Kidney epithelial cell (primary cell): Measurements from ENCODE around the gene DTWD2. TPM values are rescaled to one million over a fixed set of nuclear protein-coding genes. Genes with fewer than 3 reads are reported as not detected.

Experiments used
- DNase-seq: peaks from one replicate; pipeline ENCODE4 v3.0.0-alpha.2; 2010; ENCODE audit warnings: low read depth
- H3K27me3 ChIP-seq: 2 replicates; pipeline ENCODE4 v1.6.0; 2011; ENCODE audit warnings: low read length; ENCODE audit not compliant: control insufficient read depth, insufficient read depth
- H3K36me3 ChIP-seq: 2 replicates; pipeline ENCODE4 v1.5.1; 2011; ENCODE audit warnings: low read length; ENCODE audit not compliant: control insufficient read depth, insufficient read depth
- H3K4me3 ChIP-seq: 2 replicates; pipeline ENCODE4 v1.5.1; 2011; ENCODE audit warnings: low read depth, mild to moderate bottlenecking, control low read depth, low read length
- total RNA-seq: library from RNA; depleted of rRNA; stranded (reverse); fragments of >200 nt; gene quantifications from 2 replicates; pipeline ENCODE4 v1.2.3, GENCODE V29; 2015
- TF ChIP-seq, protein P1 (sequence below): IDR thresholded peaks from 2 replicates; pipeline ENCODE4 v1.5.1; 2011; ENCODE audit warnings: mild to moderate bottlenecking, moderate library complexity, low read length, control low read depth, inconsistent platforms; ENCODE audit not compliant: insufficient read depth, poor library complexity, severe bottlenecking

The DTWD2 gene
- total RNA-seq, 1 donor from 2014 or later, result 7.9 TPM

GRCh38 chr5:118905196-118905595, 83.2 kb downstream of the DTWD2 start:
- Histone ChIP-seq H3K4me3 (no peak overlapping the region), H3K27me3 (no peaks in the 10 kb centered on the region), H3K36me3 (no peaks in the 10 kb centered on the region)
- no peak for DNase-seq
- TF ChIP-seq, protein P1, sequence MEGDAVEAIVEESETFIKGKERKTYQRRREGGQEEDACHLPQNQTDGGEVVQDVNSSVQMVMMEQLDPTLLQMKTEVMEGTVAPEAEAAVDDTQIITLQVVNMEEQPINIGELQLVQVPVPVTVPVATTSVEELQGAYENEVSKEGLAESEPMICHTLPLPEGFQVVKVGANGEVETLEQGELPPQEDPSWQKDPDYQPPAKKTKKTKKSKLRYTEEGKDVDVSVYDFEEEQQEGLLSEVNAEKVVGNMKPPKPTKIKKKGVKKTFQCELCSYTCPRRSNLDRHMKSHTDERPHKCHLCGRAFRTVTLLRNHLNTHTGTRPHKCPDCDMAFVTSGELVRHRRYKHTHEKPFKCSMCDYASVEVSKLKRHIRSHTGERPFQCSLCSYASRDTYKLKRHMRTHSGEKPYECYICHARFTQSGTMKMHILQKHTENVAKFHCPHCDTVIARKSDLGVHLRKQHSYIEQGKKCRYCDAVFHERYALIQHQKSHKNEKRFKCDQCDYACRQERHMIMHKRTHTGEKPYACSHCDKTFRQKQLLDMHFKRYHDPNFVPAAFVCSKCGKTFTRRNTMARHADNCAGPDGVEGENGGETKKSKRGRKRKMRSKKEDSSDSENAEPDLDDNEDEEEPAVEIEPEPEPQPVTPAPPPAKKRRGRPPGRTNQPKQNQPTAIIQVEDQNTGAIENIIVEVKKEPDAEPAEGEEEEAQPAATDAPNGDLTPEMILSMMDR, result no peak

- no peaks in the 10 kb centered on the region for H3K36me3 ChIP-seq
- H3K27me3 ChIP-seq, result no peaks in the 10 kb centered on the region
- TF ChIP-seq, protein P1, result no peak
- H3K4me3 ChIP-seq, result no peak overlapping the region
- DNase-seq, result no peak
Observed at GRCh38 chr5:118902656-118903438, 85.5 kb downstream of the DTWD2 start.

DNA sequence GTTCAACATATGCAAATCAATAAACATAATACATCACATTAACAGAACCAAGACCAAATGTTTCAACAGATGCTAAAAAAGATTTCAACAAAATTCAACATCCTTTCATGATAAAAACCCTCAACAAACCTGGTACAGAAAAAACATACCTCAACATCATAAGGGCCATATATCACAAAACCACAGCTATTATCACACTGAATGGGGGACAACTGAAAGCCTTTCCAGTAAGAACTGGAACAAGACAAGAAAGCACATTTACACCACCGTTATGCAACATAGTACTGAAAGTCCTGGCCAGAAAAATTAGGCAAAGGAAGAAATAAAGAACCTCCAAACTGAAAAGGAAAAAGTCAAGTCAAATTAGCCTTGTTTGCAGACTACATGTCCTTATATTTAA, 93.6 kb downstream of the DTWD2 start:
- TF ChIP-seq, protein P1, result no peak
- no peak for DNase-seq

DNA sequence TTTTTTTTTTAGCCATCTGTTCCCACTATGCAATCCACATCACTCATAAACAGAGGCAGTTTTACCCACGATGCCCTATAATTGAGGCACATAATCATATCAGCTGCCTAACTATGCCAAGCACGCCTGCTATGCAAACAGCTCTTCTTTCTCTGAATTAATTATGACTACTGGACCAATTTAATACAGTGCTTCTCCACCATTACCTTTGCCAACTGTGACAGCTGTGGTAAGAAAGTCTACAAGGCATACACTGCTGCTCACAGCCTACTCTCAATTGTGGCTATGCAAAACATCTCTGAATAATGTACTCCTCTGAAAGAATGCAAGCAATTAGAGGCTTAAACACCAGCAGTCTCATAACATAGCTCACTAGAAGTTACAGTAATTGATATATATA, 97.1 kb downstream of the DTWD2 start:
- DNase-seq, result no peak
- H3K27me3 ChIP-seq, result no peaks in the 10 kb centered on the region
- TF ChIP-seq, protein P1, result no peak
- no peaks in the 10 kb centered on the region for H3K36me3 ChIP-seq
- H3K4me3 ChIP-seq, result no peak overlapping the region

More for the DNA sequence above, 93.6 kb downstream of the DTWD2 start:
- Histone ChIP-seq H3K36me3 (no peaks in the 10 kb centered on the region), H3K4me3 (no peak overlapping the region), H3K27me3 (no peaks in the 10 kb centered on the region)

DNA sequence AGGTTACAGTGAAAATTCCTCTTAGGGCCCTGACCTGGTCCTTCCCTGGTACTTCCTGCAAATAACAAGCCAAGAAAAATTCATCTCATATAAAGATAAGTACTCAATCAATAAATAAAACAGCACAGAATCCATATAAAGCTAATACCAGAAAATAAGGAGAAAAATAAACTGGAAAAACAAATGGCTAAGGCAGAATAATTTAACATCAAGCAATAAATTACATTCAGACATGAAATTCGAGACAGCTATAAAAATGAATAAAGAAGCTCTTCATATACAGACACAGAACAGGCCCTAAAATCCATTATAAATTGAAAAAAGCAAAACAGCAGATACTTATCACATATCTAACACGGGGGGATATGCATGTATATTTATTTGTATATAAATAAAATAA, 99.2 kb downstream of the DTWD2 start:
- TF ChIP-seq, protein P1, result no peak
- Histone ChIP-seq H3K4me3 (no peak overlapping the region), H3K27me3 (no peaks in the 10 kb centered on the region), H3K36me3 (no peaks in the 10 kb centered on the region)
- DNase-seq, result no peak

- no peak for DNase-seq
- no peaks in the 10 kb centered on the region for H3K27me3 ChIP-seq
- H3K4me3 ChIP-seq, result no peak overlapping the region
- TF ChIP-seq, protein P1, result no peak
- H3K36me3 ChIP-seq, result no peaks in the 10 kb centered on the region
Observed at GRCh38 chr5:118888556-118888955, 99.8 kb downstream of the DTWD2 start.
